Sigmoid colon (tissue), 7 donors: ENCODE data around the gene RAB40B. TPM values are rescaled to one million over a fixed set of nuclear protein-coding genes. Genes with fewer than 3 reads are reported as not detected.

ENCODE experiments used
- DNase-seq: peaks from one replicate; pipeline ENCODE4 v3.0.0-alpha.2; 2019
- H3K27ac ChIP-seq, 4 donors: fragments of 200-600 bp; sonication (generic); one replicate each; pipeline ENCODE4 v1.5.1; 2016 to 2019; ENCODE audit warnings: mild to moderate bottlenecking in 1 of 4
- H3K27me3 ChIP-seq, 3 donors: fragments of 200-600 bp; sonication (generic); one replicate each; pipeline ENCODE4 v1.5.1; 2019; ENCODE audit warnings: mild to moderate bottlenecking in 1 of 3
- H3K36me3 ChIP-seq, 4 donors: fragments of 200-600 bp; sonication (generic); one replicate each; pipeline ENCODE4 v1.5.1; 2016 to 2019
- H3K4me1 ChIP-seq, 4 donors: fragments of 200-600 bp; sonication (generic); one replicate each; pipeline ENCODE4 v1.5.1; 2017 to 2019
- H3K4me3 ChIP-seq, 4 donors: fragments of 200-600 bp; sonication (generic); one replicate each; pipeline ENCODE4 v1.5.1; 2017 to 2019; ENCODE audit warnings: mild to moderate bottlenecking in 2 of 4, moderate library complexity in 1 of 4
- H3K9me3 ChIP-seq, 4 donors: fragments of 200-600 bp in 3 of 4; sonication (generic) in 3 of 4; one replicate each; pipeline versions ENCODE4 v1.5.1 to v1.6.1; 2013 to 2019
- CTCF ChIP-seq, 4 experiments: fragments of 450-650 bp in 3 of 4; fragments of 200-600 bp in 1 of 4; IDR thresholded peaks; one replicate each; pipeline ENCODE4 v1.5.1; 2016 to 2019; ENCODE audit warnings: antibody characterized with exemption in 4 of 4, mild to moderate bottlenecking in 3 of 4, moderate library complexity in 2 of 4
- EP300 ChIP-seq, 4 donors: sonication (generic); formaldehyde crosslinking; IDR thresholded peaks; one replicate each; pipeline ENCODE4 v1.6.1; 2017; ENCODE audit warnings: antibody characterized with exemption in 4 of 4
- POLR2A ChIP-seq, 2 donors: fragments of 450-650 bp; IDR thresholded peaks; one replicate each; pipeline ENCODE4 v1.6.1; 2016; ENCODE audit warnings: antibody characterized with exemption in 2 of 2, mild to moderate bottlenecking in 2 of 2, moderate library complexity in 2 of 2
- POLR2AphosphoS5 ChIP-seq, 4 donors: sonication (generic); formaldehyde crosslinking; IDR thresholded peaks; one replicate each; pipeline ENCODE4 v1.6.1; 2017; ENCODE audit warnings: antibody characterized with exemption in 4 of 4
- WGBS, 2 donors: extraction: QIAGEN DNeasy Blood & Tissue Kit; methylation state at CpG; one replicate each; pipeline ENCODE4 v1.1.7; 2013; 5-methylcytosine and 5-hydroxymethylcytosine counted together
- intact Hi-C: fragments of 100-400 bp; cut with DNase I; formaldehyde crosslinking; loops from one replicate; pipeline ENCODE4 v1.15.1; 2023
- polyA plus RNA-seq, 3 donors: library from polyadenylated mRNA; stranded (reverse); fragments of 200-250 nt; gene quantifications; one replicate each; pipeline ENCODE4 v1.2.3, GENCODE V29; 2013
- total RNA-seq, 4 donors: library from RNA; depleted of rRNA; stranded (reverse); fragments of >200 nt; gene quantifications; one replicate each; pipeline ENCODE4 v1.1.0, GENCODE V29; 2016
- donor health status: healthy with polysubstance abuse.
- donor health status: Bipolar disorder and iron deficiency.
- donor health status: healthy.

The RAB40B gene
- total and polyA plus RNA-seq, 7 donors = 11.7 to 32.7 (median 23.2) TPM

- WGBS, 2 donors = 87 to 94% methylated on average over 15 of the region's 15 CpGs
- DNase-seq = no peak
These were observed 30.9 kb downstream of the RAB40B start for GRCh38 chr17:82667668-82668000.

GRCh38 chr17:82666931-82667667 lies 31.4 kb downstream of the RAB40B start:
- H3K4me1 ChIP-seq = peaks cover 0 to 8% (median 7%) of the 10 kb centered on the region in 4 donors
- H3K27me3 ChIP-seq = no peaks in the 10 kb centered on the region
- no peaks in the 10 kb centered on the region for H3K36me3 ChIP-seq
- WGBS, 2 donors = 92 to 94% methylated on average over 28 of the region's 28 CpGs
- intact Hi-C loops = no loop called here
- no peak overlapping the region for H3K4me3 ChIP-seq
- DNase-seq = no peak
- TF ChIP-seq POLR2A (IDR thresholded peaks at IDR 0.05) = no peak
- no peak for TF ChIP-seq EP300 (IDR thresholded peaks at IDR 0.05)
- TF ChIP-seq CTCF (IDR thresholded peaks at IDR 0.05) = no peak
- TF ChIP-seq POLR2AphosphoS5 (IDR thresholded peaks at IDR 0.05) = no peak
- no peak overlapping the region for H3K27ac ChIP-seq
- no peaks in the 10 kb centered on the region for H3K9me3 ChIP-seq

More at GRCh38 chr17:82667668-82668000, 30.9 kb downstream of the RAB40B start:
- no peak overlapping the region for H3K27ac ChIP-seq
- no peaks in the 10 kb centered on the region for H3K27me3 ChIP-seq
- no peaks in the 10 kb centered on the region for H3K36me3 ChIP-seq
- TF ChIP-seq POLR2AphosphoS5 (IDR thresholded peaks at IDR 0.05) (no peak), EP300 (IDR thresholded peaks at IDR 0.05) (no peak), CTCF (IDR thresholded peaks at IDR 0.05) (no peak), POLR2A (IDR thresholded peaks at IDR 0.05) (no peak)
- no peak overlapping the region for H3K4me3 ChIP-seq
- peaks cover 0 to 8% (median 7%) of the 10 kb centered on the region in 4 donors for H3K4me1 ChIP-seq
- intact Hi-C loops = no loop called here
- H3K9me3 ChIP-seq = no peaks in the 10 kb centered on the region

- intact Hi-C loops = no loop called here
- 82 to 87% methylated on average over 6 of the region's 6 CpGs for WGBS, 2 donors
These were observed 32.6 kb downstream of the RAB40B start for GRCh38 chr17:82665891-82666290.

GRCh38 chr17:82665217-82665616 lies 33.3 kb downstream of the RAB40B start:
- peaks cover 0 to 6% (median 0%) of the 10 kb centered on the region in 4 donors for H3K36me3 ChIP-seq
- intact Hi-C loops = no loop called here
- WGBS, 2 donors = 90 to 94% methylated on average over 11 of the region's 11 CpGs
- H3K9me3 ChIP-seq = no peaks in the 10 kb centered on the region
- H3K4me1 ChIP-seq = peaks cover 0 to 8% (median 7%) of the 10 kb centered on the region in 4 donors
- TF ChIP-seq EP300 (IDR thresholded peaks at IDR 0.05) = no peak
- TF ChIP-seq CTCF (IDR thresholded peaks at IDR 0.05) = no peak
- TF ChIP-seq POLR2AphosphoS5 (IDR thresholded peaks at IDR 0.05) = no peak
- TF ChIP-seq POLR2A (IDR thresholded peaks at IDR 0.05) = no peak
- DNase-seq = no peak
- H3K27me3 ChIP-seq = no peaks in the 10 kb centered on the region
- no peak overlapping the region for H3K4me3 ChIP-seq
- H3K27ac ChIP-seq = no peak overlapping the region

More at GRCh38 chr17:82665891-82666290, 32.6 kb downstream of the RAB40B start:
- Histone ChIP-seq H3K4me1 (peaks cover 0 to 8% (median 7%) of the 10 kb centered on the region in 4 donors), H3K27me3 (no peaks in the 10 kb centered on the region), H3K9me3 (no peaks in the 10 kb centered on the region), H3K4me3 (no peak overlapping the region), H3K27ac (no peak overlapping the region), H3K36me3 (peaks cover 0 to under 1% (median 0%) of the 10 kb centered on the region in 4 donors)
- TF ChIP-seq EP300 (IDR thresholded peaks at IDR 0.05) (no peak), POLR2A (IDR thresholded peaks at IDR 0.05) (no peak), CTCF (IDR thresholded peaks at IDR 0.05) (no peak), POLR2AphosphoS5 (IDR thresholded peaks at IDR 0.05) (no peak)
- no peak for DNase-seq
